GM20431 (cell line): ENCODE measurements around the gene EYA2.

Experiments used
- in situ Hi-C: fragments of 300-500 bp; cut with MseI, MboI; formaldehyde crosslinking; loops from one replicate; pipeline ENCODE4 v1.15.0; 2020; ENCODE audit warnings: low sequenced_read_pairs; ENCODE audit not compliant: unreplicated experiment

The EYA2 gene

GRCh38 chr20:47150403-47151152, 255.9 kb downstream of the EYA2 start:
- in situ Hi-C loops, result no loop called here

GRCh38 chr20:47152068-47152467, 257.4 kb downstream of the EYA2 start:
- in situ Hi-C loops, result no loop called here

- in situ Hi-C loops, result no loop called here
Measured at GRCh38 chr20:47154089-47154488, 259.4 kb downstream of the EYA2 start.

GRCh38 chr20:47156301-47157137, 261.9 kb downstream of the EYA2 start:
- in situ Hi-C loops, result no loop called here

- in situ Hi-C loops, result no loop called here
Measured at GRCh38 chr20:47159166-47159565, 264.5 kb downstream of the EYA2 start.

- in situ Hi-C loops, result no loop called here
Measured at GRCh38 chr20:47160240-47160639, 265.6 kb downstream of the EYA2 start.

GRCh38 chr20:47160992-47161391, 266.3 kb downstream of the EYA2 start:
- in situ Hi-C loops, result no loop called here

GRCh38 chr20:47161411-47161810, 266.8 kb downstream of the EYA2 start:
- in situ Hi-C loops, result no loop called here

- in situ Hi-C loops, result no loop called here
Measured at GRCh38 chr20:47164140-47164539, 269.5 kb downstream of the EYA2 start.

GRCh38 chr20:47165376-47165865, 270.8 kb downstream of the EYA2 start:
- in situ Hi-C loops, result no loop called here

- in situ Hi-C loops, result no loop called here
Measured at GRCh38 chr20:47167846-47168245, 273.2 kb downstream of the EYA2 start.

- in situ Hi-C loops, result no loop called here
Measured at GRCh38 chr20:47172579-47172978, 277.9 kb downstream of the EYA2 start.

- in situ Hi-C loops, result no loop called here
Measured at GRCh38 chr20:47173596-47174216, 279.1 kb downstream of the EYA2 start.

GRCh38 chr20:47174456-47175243, 280.0 kb downstream of the EYA2 start:
- in situ Hi-C loops, result loop anchor here (25.0 kb wide), 1 partner anchor 463 kb away; no protein-coding TSS in a partner anchor

- in situ Hi-C loops, result loop anchor here (25.0 kb wide), 1 partner anchor 462 kb away; no protein-coding TSS in a partner anchor
Measured at GRCh38 chr20:47175493-47175892, 280.9 kb downstream of the EYA2 start.

- in situ Hi-C loops, result loop anchor here (25.0 kb wide), 1 partner anchor 461 kb away; no protein-coding TSS in a partner anchor
Measured at GRCh38 chr20:47176217-47176616, 281.6 kb downstream of the EYA2 start.

GRCh38 chr20:47178277-47178676, 283.6 kb downstream of the EYA2 start:
- in situ Hi-C loops, result loop anchor here (25.0 kb wide), 1 partner anchor 459 kb away; no protein-coding TSS in a partner anchor

- in situ Hi-C loops, result loop anchor here (25.0 kb wide), 1 partner anchor 458 kb away; no protein-coding TSS in a partner anchor
Measured at GRCh38 chr20:47178851-47179250, 284.2 kb downstream of the EYA2 start.

GRCh38 chr20:47179267-47179666, 284.6 kb downstream of the EYA2 start:
- in situ Hi-C loops, result loop anchor here (25.0 kb wide), 1 partner anchor 458 kb away; no protein-coding TSS in a partner anchor
